Amniotic epithelial cell (primary cell): Measurements from ENCODE around the gene RCAN3.
A peak's percentile ranks its signal among the peaks of the same experiment; 100 is the strongest.
"Not testable (repeated sequence)": the region's sequence is repeated elsewhere in the genome, so short reads cannot be mapped to it uniquely, and the experiment has no call there.

Source experiments
- DNase-seq: peaks from one replicate; pipeline ENCODE4 v3.0.0-alpha.2; 2010; ENCODE audit warnings: low read depth

RCAN3 gene

DNA sequence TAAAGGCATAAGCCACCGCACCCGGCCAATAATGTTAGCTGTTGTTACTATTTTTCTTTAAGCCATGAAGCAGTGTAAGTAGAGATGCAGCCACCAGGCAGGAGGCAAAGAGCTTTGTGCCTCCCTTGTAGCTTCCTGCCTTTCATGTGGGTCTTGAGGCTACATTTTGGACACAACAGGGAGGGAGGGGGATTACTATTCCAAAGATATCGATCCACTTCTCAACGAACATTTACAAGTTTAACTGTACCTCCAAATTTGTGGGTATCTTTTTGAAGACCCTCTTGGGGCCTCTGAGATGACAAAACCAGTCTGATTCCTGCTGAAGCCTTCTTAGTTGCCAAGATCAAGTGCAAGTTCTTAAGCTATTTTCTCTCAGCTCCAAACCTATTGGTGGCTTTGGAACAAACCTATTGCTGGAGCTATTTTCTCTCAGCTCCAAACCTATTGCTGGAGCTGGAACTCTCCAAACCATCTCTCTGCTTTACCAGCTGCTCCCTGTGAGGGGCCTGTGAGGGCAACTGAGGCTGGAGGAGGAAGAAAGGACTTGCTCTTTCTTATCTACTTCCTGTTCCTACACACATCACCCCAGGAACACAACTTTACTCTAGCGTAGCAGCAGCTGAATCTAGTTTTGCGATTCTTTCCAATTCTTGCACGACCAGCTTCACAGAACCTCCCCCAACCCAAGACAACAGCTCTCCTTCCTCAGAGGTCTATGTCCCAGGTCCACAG lies 16.1 kb upstream of the RCAN3 start:
- no peak for DNase-seq

GRCh38 chr1:24487455-24487854 lies 15.2 kb upstream of the RCAN3 start:
- DNase-seq: no peak

DNA sequence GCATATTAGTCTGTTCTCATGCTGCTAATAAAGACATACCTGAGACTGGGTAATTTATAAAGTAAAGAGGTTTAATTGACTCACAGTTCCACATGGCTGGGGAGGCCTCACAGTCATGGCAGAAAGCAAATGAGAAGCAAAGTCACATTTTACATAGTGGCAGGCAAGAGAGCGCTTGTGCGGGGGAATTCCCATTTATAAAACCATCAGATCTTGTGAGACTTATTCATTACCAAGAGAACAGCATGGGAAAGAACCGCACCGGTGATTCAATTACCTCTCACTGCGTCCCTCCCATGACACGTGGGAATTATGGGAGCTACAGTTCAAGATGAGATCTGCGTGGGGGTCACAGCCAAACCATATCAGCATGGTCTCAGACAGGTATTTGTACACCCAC lies 14.5 kb upstream of the RCAN3 start:
- DNase-seq: not testable (repeated sequence)

DNA sequence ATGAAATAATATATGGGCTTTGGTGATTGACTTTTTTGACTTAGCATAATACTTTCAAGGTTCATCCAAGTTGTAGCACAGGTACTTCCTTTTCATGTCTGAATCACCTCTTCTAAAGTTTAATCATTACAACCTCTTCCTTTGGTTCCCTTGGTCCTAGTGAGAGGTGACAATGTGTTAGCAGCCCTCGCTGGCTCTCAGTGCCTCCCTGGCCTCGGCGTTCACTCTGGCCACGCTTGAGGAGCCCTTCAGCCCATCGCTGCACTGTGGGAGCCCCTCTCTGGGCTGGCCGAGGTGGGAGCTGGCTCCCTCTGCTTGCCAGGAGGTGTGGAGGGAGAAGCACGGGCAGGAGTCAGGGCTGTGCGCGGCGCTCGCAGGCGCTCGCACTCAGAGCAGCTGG lies 13.0 kb upstream of the RCAN3 start:
- no peak for DNase-seq

GRCh38 chr1:24490101-24490781 lies 12.4 kb upstream of the RCAN3 start:
- DNase-seq: no peak

GRCh38 chr1:24491577-24492360 lies 10.9 kb upstream of the RCAN3 start:
- DNase-seq: no peak

- not testable (repeated sequence) for DNase-seq
Observed at GRCh38 chr1:24492935-24493334, 9.7 kb upstream of the RCAN3 start.

DNA sequence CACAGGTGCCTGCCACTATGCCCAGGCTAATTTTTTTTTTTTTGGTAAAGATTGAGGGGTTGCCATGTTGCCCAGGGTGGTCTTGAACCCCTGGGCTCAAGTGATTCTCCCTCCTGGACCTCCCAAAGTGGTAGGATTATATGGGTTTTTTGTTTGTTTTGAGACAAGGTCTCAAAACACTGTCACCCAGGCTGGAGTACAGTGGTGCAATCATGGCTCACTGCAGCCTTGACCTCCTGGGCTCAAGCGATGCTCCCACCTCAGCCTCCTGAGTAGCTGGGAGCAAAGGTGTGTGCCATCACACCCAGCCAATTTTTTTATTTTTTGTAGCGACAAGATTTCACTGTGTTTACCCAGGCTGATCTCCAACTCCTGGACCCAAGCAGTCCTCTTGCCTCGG lies 8.9 kb upstream of the RCAN3 start:
- DNase-seq: no peak

- DNase-seq: no peak
Observed at GRCh38 chr1:24498589-24498988, 4.0 kb upstream of the RCAN3 start.

DNA sequence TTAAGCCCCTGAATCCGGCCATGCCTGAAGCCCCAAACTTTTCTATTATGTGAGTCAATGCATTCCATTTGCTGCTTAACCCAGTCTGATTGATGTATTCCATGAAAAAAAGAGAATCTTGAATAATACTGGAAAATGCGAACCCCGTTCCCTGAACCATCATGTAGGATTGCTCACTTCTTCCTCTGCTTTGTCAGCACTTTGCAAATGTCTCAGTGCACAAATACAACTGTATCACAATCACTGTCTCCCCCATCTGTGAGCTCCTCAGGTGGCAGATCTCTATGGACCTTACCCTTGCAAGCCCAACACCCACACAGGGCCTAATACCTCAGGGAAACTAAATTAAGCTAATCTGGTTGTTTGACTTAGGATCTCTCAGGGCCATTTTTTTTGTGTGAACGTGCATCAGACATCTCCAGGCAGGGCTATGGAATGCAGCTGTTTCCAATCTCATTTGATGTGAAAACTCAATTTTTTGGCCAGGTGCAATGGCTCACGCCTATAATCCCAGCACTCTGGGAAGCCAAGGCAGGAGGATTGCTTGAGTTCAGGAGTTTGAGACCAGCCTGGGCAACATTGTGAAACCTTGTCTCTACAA lies 2.1 kb upstream of the RCAN3 start:
- no peak for DNase-seq

DNA sequence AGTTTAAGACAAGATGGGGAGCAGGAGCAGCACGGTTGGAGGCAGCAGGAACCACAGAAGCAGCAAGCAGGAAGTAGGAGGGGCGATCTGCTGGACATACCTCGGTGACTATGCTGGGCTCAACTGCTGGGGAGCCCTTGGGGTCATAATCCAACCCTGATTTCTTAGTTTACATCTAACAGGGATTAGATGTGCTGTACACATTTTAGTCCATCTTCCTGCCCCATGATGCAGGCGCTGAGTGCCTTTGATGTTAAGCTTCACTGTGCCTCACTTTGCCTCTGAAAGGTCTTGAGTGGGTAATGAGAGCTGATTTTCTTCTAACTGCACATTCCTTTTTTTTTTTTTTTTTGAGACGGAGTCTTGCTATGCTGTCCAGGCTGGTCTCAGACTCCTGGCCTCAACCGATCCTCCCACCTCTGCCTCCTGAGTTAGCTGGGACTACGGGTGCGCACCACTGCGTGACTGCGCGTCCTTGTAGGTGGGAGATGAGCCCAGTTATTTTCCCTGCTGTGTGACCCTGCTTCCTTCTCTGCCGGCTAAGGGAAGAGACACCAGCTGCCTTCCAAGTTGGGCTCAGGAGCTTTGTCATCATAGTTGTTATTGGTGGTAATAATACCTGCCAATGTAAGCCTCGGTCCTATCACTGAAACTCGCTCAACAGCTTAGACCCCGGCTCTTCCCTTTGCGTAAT lies 1.1 kb upstream of the RCAN3 start:
- DNase-seq: peak; percentile 14

GRCh38 chr1:24502065-24502708 lies 449 bp upstream of the RCAN3 start:
- peak; percentile 58 for DNase-seq

DNA sequence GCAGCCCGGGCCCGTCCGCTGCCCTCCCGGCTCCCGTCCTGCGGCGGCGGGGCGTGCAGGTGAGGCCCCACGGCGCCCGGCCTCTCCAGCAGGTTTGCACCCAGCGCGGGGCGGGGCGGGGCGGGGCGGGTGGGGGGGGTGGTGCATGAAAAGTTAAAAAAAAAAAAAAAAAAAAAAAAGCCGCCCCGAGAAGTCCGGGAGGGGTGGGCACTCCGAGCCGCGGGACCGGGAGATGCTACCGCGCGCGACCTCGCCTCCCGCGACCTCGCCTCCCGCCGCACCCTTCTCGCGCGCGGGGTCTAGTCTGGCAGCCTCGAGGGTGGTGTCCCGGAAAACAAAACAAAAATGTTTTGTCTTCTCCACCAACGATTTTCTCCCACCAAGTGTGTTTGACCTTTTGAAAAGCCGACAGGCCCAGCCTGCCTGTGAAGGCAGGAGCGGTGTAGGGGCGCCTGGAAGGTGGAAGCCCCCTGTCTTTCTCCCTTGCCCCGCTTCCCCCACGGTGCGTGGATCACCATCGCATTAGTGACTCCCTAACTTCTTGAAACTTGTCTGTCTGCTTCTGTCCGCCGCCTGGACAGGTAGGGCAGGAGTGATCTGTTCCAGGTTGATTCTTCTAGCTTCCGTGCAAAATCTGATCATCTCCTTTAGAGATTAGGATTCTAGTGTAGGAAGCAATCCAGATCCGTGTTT lies 569 bp downstream of the RCAN3 start:
- no peak for DNase-seq

- DNase-seq: no peak
Observed at GRCh38 chr1:24503870-24504523, 1.4 kb downstream of the RCAN3 start.

GRCh38 chr1:24504560-24504959 lies 1.9 kb downstream of the RCAN3 start:
- DNase-seq: no peak

GRCh38 chr1:24505816-24506215 lies 3.2 kb downstream of the RCAN3 start:
- no peak for DNase-seq

- no peak for DNase-seq
Observed at GRCh38 chr1:24506691-24507381, 4.2 kb downstream of the RCAN3 start.

DNA sequence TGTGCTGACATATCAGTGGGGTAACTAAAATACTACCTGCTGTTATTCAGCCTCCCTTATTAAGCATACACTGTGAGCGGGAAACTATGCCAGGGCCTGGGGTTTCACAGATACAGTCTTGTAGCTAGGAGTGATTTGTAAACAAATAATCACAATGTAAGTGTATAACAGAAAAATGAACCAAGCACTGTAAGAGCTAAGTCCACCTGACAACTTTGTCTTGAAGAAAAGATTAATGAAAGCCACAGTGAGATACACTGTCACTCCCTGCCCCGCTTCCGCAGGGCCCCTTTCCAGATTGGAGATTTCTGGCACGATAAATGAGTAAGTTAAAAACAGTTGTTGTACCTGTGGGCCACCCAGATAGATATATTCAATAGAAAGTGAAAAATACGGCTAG lies 4.8 kb downstream of the RCAN3 start:
- no peak for DNase-seq

DNA sequence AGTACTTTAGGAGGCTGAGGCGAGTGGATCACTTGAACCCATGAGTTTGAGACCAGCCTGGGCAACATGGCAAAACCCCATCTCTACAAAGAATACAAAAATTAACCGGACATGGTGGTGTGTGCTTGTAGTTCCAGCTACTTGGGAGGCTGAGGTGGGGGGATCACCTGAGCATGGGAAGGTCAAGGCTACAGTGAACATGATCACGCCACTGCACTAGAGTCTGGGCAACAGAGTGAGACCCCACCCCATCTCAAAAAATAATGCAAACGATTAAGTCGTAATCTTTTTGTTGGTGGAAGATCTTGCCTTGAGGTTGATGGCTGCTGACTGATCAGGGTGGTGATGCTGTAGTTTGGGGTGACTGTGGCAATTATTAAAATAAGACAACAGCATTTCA lies 6.3 kb downstream of the RCAN3 start:
- DNase-seq: no peak

DNA sequence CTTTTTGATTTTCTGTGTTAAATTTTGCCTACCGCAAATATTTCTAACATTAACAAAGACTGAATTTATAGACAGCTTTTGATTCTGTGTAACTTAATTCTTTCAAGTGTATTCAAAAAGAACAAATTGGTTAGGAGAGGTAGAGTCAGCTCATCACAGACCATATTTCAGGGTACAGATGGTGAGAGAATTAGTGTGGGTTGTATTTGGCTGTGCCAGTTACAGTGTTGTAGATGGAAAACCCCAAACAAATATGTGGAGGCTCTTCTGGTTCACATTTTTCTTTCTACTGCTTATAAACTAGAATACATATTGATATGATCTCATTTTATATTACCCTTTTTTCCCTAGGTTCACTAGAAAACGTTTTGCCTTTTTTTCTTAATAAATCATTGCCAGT lies 11.1 kb downstream of the RCAN3 start:
- DNase-seq: no peak
